BJ (cell line): ENCODE measurements around the gene SPRYD3. TPM values are rescaled to one million over a fixed set of nuclear protein-coding genes. Genes with fewer than 3 reads are reported as not detected.

Experiments used
- CTCF ChIA-PET: fragments of 350-600 bp; formaldehyde crosslinking; extraction: SDS; loops from one replicate; lab custom pipeline; 2021; ENCODE audit warnings: antibody characterized with exemption, inconsistent platforms; lab: Yijun Ruan, JAX
- POLR2A ChIA-PET: fragments of 300-600 bp; sonication (Branson Sonifier 250); formaldehyde crosslinking; extraction: SDS; loops from one replicate; lab custom pipeline; 2021; ENCODE audit warnings: antibody characterized with exemption; lab: Charles Lee
- DNase-seq: peaks from one replicate; pipeline ENCODE4 v3.0.0-alpha.2; 2011; ENCODE audit warnings: low read depth
- H3K27me3 ChIP-seq: 2 replicates; pipeline ENCODE4 v1.6.0; 2011; ENCODE audit warnings: low read length; ENCODE audit not compliant: control insufficient read depth, insufficient read depth
- H3K36me3 ChIP-seq: 2 replicates; pipeline ENCODE4 v1.5.1; 2011; ENCODE audit warnings: low read length; ENCODE audit not compliant: control insufficient read depth, insufficient read depth
- H3K4me3 ChIP-seq: 2 replicates; pipeline ENCODE4 v1.5.1; 2011; ENCODE audit warnings: low read depth, mild to moderate bottlenecking, control low read depth, low read length
- polyA plus RNA-seq: library from polyadenylated mRNA; depleted of rRNA; stranded (reverse); fragments of >200 nt; gene quantifications from 2 replicates; pipeline ENCODE4 v1.2.3, GENCODE V29; 2011
- TF ChIP-seq, protein P1 (sequence below): IDR thresholded peaks from 2 replicates; pipeline ENCODE4 v1.5.1; 2011; ENCODE audit warnings: low read depth, mild to moderate bottlenecking, control low read depth, inconsistent platforms, low read length, moderate library complexity; ENCODE audit not compliant: insufficient read depth

SPRYD3 gene
- polyA plus RNA-seq, 1 experiment: 48.0 TPM

DNA sequence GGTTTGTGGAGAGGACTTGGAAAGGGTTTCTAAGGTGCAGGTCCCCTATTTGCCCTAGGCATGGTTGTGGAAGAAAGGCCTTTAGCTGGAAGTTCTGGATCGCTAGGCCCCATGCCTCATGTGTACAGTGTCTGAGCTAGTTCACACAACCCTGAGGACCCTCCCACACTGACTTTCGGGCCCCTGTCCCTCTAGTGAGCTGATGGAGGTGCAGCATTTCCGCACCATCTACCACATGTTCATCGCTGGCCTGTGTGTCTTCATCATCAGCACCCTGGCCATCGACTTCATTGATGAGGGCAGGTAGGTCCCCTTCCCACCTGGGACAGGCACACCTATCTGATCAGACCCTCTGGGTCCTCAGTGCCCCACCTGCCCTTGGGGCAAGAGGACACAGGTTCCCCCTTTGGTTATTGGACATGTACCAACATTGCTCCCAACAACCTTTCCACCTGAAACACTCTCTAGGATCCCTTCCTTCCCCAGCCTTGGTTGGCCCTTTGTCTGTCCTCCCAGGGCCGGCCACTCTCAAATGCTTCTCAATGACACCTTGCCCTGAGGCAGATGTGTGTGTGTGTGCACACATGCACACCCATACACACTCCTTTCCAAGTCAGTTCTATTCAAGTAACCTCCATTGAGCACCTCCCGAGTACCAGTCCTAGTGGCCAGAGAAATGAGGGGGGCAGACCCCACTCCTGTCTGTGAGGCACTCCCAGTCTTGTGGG lies 26.7 kb upstream of the SPRYD3 start:
- DNase-seq: no peak
- H3K27me3 ChIP-seq: no peaks in the 10 kb centered on the region
- H3K4me3 ChIP-seq: no peak overlapping the region
- peaks cover 4% of the 10 kb centered on the region for H3K36me3 ChIP-seq
- TF ChIP-seq, protein P1, sequence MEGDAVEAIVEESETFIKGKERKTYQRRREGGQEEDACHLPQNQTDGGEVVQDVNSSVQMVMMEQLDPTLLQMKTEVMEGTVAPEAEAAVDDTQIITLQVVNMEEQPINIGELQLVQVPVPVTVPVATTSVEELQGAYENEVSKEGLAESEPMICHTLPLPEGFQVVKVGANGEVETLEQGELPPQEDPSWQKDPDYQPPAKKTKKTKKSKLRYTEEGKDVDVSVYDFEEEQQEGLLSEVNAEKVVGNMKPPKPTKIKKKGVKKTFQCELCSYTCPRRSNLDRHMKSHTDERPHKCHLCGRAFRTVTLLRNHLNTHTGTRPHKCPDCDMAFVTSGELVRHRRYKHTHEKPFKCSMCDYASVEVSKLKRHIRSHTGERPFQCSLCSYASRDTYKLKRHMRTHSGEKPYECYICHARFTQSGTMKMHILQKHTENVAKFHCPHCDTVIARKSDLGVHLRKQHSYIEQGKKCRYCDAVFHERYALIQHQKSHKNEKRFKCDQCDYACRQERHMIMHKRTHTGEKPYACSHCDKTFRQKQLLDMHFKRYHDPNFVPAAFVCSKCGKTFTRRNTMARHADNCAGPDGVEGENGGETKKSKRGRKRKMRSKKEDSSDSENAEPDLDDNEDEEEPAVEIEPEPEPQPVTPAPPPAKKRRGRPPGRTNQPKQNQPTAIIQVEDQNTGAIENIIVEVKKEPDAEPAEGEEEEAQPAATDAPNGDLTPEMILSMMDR: no peak
- CTCF ChIA-PET: interaction anchor here (1.7 to 1.8 kb wide), 2 partner anchors 40 to 54 kb away, joined by 3 to 4 read pairs; no protein-coding TSS in a partner anchor
- POLR2A ChIA-PET: no interaction called here

DNA sequence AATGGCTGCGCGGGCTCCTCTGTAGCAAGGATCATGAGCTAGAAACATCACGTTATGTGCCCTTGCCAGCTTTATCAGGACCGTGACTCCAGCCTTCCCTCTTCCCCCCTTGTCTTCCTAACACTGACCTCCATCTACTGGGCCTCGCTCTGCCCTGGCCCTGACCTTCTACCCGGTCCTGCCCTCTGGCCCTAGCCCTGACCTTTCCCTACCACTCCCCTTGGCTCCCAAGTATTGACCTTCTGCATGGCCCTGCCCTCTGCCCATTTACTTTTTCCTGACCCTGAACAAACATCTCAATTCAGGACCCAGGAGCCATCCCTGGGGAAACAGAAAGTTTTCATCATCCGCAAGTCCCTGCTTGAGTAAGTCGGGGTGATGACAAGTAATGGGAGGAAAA lies 26.1 kb upstream of the SPRYD3 start:
- DNase-seq: no peak
- POLR2A ChIA-PET: no interaction called here
- H3K4me3 ChIP-seq: no peak overlapping the region
- H3K27me3 ChIP-seq: no peaks in the 10 kb centered on the region
- H3K36me3 ChIP-seq: peaks cover 8% of the 10 kb centered on the region
- CTCF ChIA-PET: interaction anchor here (1.2 to 15.7 kb wide), 4 partner anchors 11 to 54 kb away, joined by 3 to 416 read pairs (median 4); no protein-coding TSS in a partner anchor
- TF ChIP-seq, protein P1: no peak

DNA sequence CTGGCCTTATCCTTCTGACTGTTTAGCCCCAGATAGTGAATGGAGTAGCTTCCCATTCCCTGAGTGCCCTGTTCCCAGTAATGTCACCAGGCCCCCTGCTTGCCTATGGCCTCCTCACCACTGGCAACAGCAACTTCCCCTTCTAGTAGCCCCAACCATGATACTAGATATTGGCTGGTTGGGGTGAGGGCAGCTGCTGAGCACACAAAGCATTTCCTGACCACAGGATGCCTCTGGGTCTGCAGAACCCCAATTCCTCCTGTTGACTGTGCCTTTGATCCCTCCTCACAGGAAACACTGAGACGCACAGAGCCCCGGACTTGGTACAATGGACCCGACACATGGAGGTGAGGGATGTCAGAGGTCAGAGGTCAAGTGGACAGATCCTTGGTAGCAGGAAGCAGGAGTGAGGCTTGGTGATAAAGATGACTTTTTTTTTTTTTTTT lies 24.7 kb upstream of the SPRYD3 start:
- Histone ChIP-seq H3K27me3 (no peaks in the 10 kb centered on the region), H3K4me3 (no peak overlapping the region), H3K36me3 (peaks cover 8% of the 10 kb centered on the region)
- TF ChIP-seq, protein P1: no peak
- no peak for DNase-seq
- ChIA-PET CTCF (interaction anchor here (0.8 to 15.7 kb wide), 8 partner anchors 10 to 193 kb away, joined by 3 to 416 read pairs (median 4); no protein-coding TSS in a partner anchor), POLR2A (no interaction called here)

DNA sequence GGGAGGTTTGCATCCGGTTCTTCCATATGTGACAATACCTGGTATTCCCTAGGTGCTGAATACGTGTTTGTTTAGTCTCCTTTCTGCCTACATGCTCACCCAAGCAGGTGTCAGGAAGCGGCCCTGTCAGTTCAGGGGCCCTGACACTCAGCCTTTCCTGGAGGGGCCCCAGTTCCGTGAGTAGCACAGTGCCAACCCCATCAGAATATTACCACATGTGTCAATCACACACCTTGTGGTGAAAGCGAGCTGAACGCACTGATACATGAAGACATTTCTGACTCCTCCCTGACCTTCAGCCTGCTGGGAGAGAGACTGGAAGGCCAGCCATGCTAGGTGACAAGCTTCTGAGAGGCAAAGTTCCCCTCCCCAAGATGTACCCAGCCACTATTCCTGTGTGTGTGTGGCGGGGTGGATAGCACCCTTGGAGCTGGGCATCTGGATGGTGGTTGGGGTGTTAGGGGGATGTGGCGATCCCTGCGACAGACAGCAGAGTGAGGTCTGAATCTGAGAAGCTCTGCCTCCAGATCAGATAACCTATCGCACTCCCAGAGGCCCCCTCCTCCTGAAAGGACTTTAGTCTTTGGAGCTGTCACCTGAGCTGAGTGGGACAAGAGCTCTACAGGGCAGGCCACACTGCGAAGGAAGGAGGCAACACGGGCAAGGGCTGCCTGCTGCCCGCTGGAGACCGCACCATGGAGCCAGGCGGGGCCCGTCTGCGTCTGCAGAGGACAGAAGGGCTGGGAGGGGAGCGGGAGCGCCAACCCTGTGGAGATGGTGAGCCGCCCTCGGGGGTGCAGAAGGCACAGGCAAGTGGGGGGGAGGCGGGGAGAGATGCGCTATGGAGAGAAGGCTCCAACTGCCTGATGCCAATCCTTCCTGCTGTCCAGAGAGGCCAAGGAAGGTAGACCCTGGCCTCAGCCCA lies 24.0 kb upstream of the SPRYD3 start, which contains the start of gene SOAT2:
TSS of gene SOAT2 (plus strand) at position 604 of the 925 bp plus-strand sequence. CDS start at position 696, 92 bp downstream.
- no peaks in the 10 kb centered on the region for H3K27me3 ChIP-seq
- H3K4me3 ChIP-seq: no peak within 1 kb of the TSS
- no peak for DNase-seq
- ChIA-PET CTCF (interaction anchor here (0.8 to 15.7 kb wide), 9 partner anchors 11 to 219 kb away, joined by 3 to 416 read pairs (median 3); no protein-coding TSS in a partner anchor), POLR2A (no interaction called here)
- peaks cover 8% of the 10 kb centered on the region for H3K36me3 ChIP-seq
- TF ChIP-seq, protein P1: no peak
